ENCODE data around the gene PPP5C.
"Not testable (repeated sequence)": the region's sequence is repeated elsewhere in the genome, so short reads cannot be mapped to it uniquely, and the experiment has no call there.

DNA sequence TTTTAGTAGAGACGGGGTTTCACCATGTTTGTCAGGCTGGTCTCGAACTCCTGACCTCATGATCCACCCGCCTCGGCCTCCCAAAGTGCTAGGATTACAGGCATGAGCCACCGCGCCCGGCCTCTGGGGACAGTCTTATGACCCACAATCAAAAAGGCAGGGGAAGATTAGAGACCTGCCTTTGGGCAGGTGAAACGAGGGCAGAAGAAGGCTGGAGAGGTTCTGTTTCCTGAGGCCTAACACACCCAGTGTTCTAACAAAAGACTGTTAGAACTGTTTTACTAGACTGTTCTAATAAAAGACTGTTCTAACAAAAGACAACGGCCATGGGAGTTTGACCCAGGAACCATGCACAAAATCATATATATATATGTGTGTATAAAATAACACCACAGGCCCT lies 23.7 kb upstream of the PPP5C start:
- not testable (repeated sequence) for TF ChIP-seq CTCF, POLR2A (IDR thresholded peaks at IDR 0.05)

Measured in uterus (tissue), 2 donors.